Measurements from ENCODE around the gene DNAH14. TPM values are rescaled to one million over a fixed set of nuclear protein-coding genes. Genes with fewer than 3 reads are reported as not detected.

The DNAH14 gene
- total and polyA plus RNA-seq, 2 experiments from 2014 or later = 55.3 to 80.2 TPM

GRCh38 chr1:225374996-225375395 lies 445.5 kb downstream of the DNAH14 start:
- no peak overlapping the region for H2AFZ ChIP-seq
- H3K4me3 ChIP-seq = no peak overlapping the region
- DNase-seq (ENCODE audit: low spot score) (no peak), ATAC-seq (no peak)
- peaks cover 14% of the 10 kb centered on the region for H3K4me1 ChIP-seq (ENCODE audit: insufficient read depth)
- no peak overlapping the region for H3K27ac ChIP-seq (ENCODE audit: low read depth)
- no peaks in the 10 kb centered on the region for H3K9me3 Mint-ChIP-seq
- H4K20me1 ChIP-seq (replicated peaks; ENCODE audit: insufficient read depth) = no peaks in the 10 kb centered on the region
- no peaks in the 10 kb centered on the region for H3K79me2 ChIP-seq (replicated peaks; ENCODE audit: insufficient read depth)
- no peak overlapping the region for H3K27ac Mint-ChIP-seq
- peaks cover 12% of the 10 kb centered on the region for H3K27me3 Mint-ChIP-seq (ENCODE audit: insufficient read depth, low read depth, poor library complexity)
- H3F3A ChIP-seq (replicated peaks; ENCODE audit: low read depth) = no peaks in the 10 kb centered on the region
- no peaks in the 10 kb centered on the region for H3K36me3 Mint-ChIP-seq (ENCODE audit: low read depth)
- H3K36me3 ChIP-seq (ENCODE audit: insufficient read depth) = no peaks in the 10 kb centered on the region
- H3K4me3 Mint-ChIP-seq = no peak overlapping the region
- H3K4me2 ChIP-seq = no peak overlapping the region
- peaks cover 12% of the 10 kb centered on the region for H3K4me1 Mint-ChIP-seq
- TF ChIP-seq ZNF331 (CRISPR knock-in tag; IDR thresholded peaks at IDR 0.05; ENCODE audit: low read depth) (no peak), CTCF (conservative IDR thresholded peaks at IDR 0.05; ENCODE audit: low read depth in 2 of 2) (no peak), JUNB (IDR thresholded peaks at IDR 0.05; ENCODE audit: unreplicated experiment) (no peak), ZNF114 (CRISPR knock-in tag; IDR thresholded peaks at IDR 0.05) (no peak), CREB1 (CRISPR knock-in tag; IDR thresholded peaks at IDR 0.05; ENCODE audit: low read depth) (no peak), EZH2 (IDR thresholded peaks at IDR 0.05; ENCODE audit: low read depth, unreplicated experiment) (no peak), REST (IDR thresholded peaks at IDR 0.05; ENCODE audit: unreplicated experiment) (no peak), EZH2phosphoT487 (IDR thresholded peaks at IDR 0.05; ENCODE audit: unreplicated experiment) (no peak), ZNF462 (CRISPR knock-in tag; IDR thresholded peaks at IDR 0.05) (no peak), ETS1 (IDR thresholded peaks at IDR 0.05) (no peak)
- H3K9me2 ChIP-seq (ENCODE audit: insufficient read depth) = no peaks in the 10 kb centered on the region
- H3K27me3 ChIP-seq (ENCODE audit: insufficient read depth) = no peaks in the 10 kb centered on the region

Measured in GM23338 (cell line).